Suppressor macrophage treated with lipopolysaccharide for 1 hour (primary cell): Measurements from ENCODE around the gene PDGFA.

Source experiments
- DNase-seq, 3 donors: peaks; one replicate each; pipeline ENCODE4 v3.0.0-alpha.2; 2020 to 2022

The PDGFA gene

DNA sequence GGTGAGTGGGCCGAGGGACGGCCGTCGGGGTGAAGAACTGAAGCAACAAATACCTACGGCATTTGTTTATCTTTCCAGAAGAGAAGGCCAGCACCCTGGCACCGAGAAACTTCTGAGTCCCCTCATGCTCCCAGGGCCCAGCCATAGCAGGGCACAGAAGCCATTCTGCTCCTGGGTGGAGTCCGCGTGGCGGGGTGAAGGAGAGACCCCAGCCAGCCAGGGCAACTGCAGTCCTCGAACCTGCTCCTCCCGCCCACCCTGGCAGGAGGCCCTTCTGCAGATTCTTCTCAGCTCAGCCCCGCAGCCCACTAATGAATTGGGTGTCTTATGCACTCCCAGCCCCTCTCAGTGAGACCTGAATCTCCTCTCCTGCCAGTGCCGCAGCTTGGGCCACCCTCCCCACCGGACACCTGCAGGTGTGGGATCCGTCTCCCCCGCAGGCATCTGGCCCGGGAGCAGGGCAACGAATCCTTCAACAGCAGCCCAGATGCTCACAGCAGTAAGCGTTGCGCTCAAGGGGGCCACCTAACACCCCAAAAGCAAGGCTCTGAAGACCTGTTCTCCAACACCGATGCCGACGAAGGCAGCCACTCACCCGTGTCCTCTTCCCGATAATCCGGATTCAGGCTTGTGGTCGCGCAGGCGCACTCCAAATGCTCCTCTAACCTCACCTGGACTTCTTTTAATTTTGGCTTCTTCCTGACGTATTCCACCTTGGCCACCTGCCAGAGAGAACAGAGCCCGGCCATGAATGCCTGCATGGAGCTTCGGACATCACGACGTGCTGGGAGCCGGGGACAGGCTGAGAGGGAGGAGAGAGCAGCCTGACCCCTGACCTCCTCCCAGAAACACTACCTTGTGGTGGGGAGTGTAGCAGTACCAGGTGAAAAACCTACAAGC lies 18.9 kb downstream of the PDGFA start:
- no peak for DNase-seq

DNA sequence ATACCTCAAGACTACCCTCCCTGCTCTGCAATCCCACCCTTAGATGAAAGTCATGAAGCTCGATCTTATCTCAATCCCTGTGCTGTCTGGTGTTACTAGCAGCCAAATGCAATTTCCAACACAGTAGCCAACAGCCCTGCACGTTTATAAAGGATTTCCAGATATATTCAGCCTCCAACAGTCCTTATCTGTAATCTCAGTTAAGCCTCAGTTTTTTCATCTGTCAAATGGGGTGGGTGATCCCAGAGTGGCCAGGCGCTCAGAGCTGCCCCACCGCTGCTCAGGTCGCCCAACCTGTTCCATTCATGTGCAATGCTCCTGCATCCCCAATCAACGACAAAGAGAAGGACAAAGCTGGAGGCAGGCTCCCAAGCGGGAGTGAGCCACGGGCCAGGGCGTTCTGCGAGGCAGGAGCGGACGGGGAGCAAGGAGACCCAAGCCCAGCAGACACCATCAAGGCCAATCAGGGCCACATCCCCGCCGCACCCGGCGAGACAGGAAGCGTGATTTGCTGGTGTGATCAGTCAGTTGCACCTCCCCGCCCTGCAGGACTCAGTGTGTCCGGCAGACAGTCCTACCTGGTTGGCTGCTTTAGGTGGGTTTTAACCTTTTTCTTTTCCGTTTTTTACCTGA lies 19.7 kb downstream of the PDGFA start:
- no peak for DNase-seq

DNA sequence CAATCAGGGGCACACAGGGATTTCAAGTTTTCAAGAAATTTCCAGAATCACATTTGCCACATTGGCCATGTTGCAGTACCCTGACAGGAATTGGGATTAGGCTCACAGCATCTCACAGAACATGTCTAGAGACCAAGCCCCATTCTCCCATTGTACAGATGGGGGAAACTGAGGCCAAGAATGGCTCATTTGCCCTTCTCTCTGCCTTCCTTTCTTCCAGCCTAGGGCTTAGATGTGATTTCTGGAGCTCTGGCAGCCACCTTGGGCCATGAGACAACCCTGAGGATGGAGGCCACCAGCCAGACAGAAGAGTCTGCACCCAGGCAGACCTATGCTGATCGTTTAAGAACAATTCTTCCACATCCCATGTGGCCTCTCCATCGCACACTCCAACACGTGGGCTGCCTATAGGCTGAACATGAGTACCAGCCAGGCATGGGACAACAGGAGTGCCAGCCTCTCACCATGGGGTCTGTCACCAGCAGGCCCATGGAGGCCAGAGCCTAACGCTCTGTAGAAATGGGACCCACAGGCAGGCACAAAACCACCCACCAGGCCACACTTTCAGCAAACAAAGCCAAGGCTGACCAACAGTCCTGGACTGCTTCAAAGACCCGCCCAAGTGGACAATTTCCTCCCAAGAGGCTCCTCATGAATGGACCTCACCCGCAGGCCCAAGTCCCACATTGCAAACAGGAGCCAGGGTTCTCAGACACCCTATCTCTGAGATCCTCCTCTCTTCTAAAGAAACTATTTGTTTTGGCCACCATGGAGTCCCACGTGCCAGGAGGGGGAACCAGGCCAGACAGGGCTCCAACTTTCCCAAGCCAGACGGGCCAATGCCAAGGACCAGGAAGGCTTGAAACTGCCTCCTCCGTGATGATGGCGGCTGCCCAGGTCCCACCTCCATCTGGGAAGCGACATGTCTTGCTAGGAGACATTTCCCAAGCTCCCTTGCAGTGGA lies 20.7 kb downstream of the PDGFA start:
- DNase-seq = no peak

DNA sequence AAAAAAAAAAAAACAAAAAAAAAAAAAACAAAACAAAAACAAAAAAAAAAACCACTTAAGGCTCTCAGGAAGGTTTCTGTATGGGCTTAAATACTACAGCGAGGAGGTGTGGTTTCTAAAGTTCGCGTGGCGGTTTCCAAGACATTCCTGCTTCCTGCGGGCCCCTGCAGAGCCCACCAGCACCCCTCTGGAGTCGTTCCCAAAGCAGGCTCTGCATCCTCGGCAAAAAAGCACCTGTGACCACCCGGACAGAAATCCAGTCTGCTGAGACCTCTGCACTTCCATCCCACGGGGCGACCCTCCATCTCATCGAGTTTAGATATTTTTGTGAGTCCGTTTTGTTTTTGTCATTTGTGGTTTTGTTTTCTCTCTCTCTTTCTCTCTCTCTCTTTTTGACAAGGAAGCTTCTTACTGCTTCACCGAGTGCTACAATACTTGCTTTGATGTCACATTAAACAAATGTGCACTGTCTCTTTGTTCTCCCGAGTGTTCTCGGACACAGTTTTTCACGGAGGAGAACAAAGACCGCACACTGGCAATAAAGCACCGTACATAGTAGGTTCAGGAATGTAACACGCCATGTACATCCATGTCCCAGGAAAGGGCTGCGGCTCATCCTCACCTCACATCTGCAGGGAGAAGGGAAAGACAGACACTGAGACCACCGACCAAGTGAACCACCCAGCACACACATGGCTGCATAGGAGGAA lies 21.5 kb downstream of the PDGFA start:
- no peak for DNase-seq

DNA sequence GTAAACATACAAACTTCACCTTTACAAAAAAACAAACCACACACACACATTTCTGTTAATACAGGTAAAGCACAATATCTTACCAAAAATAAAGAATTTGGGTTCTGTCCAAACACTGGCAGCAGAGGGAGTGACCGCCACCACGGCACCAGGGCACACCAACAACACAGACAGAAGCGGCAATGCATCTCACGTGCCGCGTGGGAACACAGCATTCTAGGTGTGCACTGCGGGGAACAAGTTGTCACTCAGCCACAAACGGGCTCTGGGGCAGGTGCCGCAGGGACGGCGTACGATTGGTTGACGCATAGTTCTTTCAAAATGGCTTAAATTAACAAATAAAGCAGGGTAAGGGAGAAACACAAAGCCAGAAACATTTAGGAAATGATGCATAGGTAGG lies 22.3 kb downstream of the PDGFA start:
- no peak for DNase-seq

DNA sequence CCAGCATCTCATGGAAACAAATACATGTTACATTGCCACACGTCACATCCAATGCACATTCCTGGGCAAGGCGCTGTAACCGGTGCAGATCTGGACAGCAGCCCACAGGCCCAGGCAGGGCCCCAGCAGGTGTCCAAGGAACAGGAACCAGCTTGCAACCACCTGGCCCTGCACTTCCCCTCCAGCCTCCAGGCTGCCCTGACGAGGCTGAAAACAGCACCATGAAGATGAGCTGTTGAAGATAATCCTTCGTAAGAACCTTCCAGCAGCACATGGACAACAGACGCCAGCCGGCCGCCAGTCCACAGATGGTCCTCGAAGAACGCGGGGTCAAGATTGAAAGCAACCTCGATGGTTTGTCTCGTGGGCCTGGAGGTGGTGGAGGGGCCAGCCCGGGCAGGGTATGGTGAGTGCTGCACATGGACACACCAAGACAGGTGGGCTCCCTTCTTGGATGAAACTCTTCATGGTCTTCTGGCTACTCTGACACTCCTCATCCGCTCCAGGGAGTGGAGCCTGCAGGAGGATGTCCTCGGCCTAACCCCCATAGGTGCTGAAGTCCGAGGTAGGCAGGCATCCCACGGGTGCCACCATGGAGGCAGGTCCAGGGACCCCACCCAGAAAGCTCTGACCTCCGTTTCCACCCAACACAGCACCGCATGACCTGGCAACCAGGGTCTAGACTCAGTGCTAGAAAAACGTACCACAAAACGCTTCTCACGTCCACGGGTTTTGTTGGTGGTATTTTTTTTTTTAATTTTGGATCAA lies 22.9 kb downstream of the PDGFA start:
- no peak for DNase-seq

DNA sequence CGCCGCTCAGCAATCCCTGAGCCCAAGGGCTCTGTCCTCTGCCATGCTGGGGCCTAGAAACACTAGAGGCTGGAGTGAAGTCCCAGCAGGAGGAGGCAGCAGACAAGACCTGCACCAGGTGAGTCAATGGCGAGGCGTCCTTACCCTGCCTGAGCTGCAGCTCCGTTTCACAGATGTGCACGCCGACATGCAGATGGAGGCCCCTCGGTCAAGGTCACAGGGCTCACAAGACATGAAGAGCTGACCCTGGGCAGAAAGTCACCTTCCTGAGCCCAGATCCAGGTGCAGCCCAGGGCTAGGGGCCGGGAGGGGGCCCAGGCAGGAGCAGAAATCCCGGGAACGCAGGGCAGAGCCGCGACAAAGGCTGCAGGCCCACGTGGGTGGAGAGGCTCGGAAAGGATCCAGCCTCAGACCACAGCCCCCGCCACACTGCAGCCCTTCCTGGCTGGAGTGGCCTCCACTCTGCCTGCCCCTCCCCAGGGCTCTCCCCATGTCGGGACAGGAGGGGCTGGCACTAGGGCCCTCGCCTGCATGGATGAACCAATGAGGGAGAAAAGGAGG lies 23.8 kb downstream of the PDGFA start:
- DNase-seq = no peak

DNA sequence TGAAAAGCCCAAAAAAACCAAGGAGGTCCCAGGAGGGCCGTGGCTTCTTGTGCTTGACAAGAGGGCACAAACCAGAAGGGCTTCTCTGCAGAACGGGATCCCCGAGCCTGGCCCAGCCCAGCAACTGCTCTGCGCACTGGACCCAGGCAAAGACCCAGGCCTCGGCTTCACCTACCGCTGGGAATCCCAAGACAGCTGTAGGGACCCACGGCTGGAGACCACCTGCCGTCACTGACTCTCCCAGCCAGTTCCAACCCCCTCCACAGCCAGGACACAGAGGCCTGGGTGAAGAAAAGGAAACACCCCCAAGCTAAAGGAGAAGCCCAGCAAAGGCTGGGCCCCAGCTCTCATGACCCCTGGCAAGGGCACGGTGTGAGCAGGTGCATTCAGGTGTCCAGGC lies 24.3 kb downstream of the PDGFA start:
- DNase-seq = no peak

DNA sequence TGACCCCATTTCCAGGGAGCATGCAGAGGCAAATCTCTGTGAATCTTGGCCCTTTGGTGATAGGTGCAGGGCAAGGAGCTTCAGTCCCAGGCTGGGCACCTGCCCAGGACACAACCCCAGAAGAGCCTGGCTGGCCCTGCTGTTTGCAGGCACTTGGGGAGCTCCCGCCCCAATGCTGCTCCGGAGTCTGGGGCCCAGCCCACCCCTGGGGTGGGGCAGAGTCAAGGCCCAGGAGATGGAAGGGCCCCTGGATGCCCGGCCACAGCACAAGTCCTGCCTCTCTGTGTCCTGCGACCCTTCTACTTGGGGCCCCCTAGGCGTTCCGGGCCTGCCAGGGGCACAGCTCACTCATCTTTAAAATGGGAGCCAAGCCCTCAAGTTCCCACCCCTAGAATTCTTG lies 24.7 kb downstream of the PDGFA start:
- no peak for DNase-seq

DNA sequence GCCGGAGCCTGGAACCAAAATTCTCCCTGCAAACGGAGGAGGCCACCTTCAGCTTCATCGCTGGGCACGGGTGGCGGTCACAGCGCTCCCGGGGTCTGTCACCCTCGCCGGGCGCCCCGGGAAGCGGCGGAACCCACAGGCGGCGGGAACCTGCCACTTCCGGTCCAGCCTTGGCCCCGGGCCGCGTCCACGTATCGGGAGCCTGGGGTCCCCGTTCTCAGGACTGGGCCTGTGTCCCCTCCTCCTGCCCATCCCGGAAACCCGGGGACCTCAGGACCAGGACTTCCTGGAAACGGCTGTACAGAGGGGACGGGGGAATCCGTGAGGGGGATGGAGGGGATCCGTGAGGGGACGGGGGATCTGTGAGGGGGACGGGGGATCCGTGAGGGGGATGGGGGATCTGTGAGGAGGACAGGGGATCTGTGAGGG lies 25.4 kb downstream of the PDGFA start:
- DNase-seq = no peak

DNA sequence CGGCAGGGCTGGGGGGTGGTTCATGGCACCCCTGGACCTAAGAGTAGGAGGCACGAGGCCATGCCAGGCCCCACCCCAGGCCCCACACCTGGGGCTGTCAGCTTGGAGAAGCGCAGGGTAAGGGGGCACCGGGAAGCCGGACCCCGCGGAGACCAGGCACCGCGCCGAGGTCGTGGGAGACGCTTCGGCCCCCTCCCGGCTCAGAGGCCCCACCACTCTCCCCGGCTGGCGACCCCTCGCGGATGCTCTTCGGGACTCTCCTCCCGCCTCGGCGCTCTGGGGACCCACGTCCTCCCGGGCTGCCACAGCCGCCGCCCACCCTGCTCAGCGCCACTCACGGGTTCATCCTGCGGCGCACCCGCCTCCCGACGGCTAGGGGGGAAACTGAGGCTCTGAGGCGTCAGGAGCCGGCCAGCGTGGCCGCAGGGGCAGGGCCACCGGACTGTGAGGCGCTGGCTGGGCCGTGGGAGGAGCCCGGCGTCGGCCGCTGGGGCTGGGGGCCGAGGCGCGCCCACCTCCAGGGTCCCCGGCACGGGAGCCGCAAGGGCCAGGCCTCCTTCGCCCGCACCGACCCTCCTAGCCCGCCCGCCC lies 25.9 kb downstream of the PDGFA start:
- no peak for DNase-seq

DNA sequence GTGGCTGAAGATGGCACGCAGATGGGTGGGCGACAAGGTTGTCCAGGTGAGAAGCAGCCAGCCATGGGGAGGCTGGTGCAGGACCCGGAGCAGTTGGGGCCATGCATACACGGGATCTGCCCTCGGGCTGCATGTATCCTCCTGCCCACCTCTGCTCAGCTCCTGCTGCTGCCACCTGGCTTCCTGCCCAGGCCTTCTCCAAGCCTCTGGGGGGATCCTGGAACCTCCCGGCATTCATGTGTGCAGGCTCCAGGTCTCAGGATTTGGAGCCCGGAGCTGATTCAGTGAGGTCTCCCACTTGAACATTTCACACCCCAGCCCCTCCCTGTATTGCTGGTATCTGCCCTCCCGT lies 27.0 kb downstream of the PDGFA start:
- DNase-seq = no peak

DNA sequence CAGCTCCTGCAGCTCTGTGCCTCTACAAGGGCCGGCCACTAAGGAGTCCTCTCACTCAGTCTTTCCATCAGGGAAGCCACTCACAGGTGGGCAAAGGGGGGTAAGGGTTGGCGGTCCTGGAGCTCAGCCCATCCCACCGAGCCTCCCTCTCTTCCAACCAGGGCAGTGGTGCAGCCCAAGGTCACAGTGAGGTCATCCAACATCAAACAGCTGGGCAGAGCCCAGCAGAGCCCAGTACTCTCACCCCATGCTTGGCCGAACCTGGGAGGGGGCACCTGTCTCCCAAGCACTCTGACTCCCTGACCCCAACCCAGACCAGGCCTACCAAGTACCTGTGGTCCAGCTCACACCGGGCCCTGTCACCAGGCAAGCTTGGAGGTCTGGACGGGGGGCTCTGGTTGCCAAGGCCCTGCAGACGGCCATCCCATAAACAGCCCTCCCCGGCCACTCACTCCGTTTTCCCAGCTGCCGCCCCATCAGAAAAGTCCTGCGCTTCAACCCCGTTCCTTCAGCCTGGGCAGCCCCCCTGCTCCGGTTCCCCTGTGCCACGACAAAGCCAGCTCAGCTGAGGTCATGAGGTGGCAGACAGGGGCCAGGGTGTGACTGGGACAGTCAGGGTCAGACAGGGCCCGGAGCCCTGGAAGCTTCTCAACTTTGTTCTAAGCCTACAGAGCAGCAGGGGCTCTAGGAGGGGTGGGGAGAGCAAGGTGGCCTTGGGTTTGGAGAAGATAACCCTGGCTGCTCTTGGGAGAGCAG lies 27.5 kb downstream of the PDGFA start:
- no peak for DNase-seq

DNA sequence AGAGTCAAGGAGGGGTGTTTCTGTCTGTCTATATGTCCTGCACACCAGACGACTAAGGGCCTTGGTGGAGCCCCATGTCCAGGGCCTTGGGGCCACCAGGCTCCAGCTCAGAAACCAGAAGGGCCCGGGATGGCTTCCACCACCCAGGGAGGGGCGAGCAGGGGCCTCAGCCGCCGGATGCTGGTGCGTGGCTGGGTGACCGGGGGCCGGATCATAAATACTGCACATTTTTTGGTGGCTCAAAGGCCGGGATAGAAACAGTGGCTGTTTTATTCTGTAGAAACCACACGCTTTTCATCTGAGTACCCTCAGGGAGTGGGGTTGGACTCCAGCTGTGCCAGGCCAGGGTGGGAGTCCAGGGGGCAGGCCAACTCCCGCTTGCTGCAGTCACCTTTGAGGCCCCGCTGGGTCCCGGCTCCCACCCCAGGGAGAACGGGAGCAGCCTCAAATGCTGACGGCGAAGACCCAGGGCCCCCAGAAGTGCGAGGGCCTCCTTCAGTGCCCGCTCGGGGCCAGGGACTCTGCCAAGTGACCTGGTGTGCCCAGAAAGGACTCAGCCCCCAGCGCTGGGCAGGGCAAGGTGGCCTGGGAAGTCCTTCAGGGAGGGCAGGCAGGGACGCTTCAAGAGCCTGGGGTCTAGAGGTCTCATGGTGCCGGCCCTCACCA lies 28.2 kb downstream of the PDGFA start:
- no peak for DNase-seq

DNA sequence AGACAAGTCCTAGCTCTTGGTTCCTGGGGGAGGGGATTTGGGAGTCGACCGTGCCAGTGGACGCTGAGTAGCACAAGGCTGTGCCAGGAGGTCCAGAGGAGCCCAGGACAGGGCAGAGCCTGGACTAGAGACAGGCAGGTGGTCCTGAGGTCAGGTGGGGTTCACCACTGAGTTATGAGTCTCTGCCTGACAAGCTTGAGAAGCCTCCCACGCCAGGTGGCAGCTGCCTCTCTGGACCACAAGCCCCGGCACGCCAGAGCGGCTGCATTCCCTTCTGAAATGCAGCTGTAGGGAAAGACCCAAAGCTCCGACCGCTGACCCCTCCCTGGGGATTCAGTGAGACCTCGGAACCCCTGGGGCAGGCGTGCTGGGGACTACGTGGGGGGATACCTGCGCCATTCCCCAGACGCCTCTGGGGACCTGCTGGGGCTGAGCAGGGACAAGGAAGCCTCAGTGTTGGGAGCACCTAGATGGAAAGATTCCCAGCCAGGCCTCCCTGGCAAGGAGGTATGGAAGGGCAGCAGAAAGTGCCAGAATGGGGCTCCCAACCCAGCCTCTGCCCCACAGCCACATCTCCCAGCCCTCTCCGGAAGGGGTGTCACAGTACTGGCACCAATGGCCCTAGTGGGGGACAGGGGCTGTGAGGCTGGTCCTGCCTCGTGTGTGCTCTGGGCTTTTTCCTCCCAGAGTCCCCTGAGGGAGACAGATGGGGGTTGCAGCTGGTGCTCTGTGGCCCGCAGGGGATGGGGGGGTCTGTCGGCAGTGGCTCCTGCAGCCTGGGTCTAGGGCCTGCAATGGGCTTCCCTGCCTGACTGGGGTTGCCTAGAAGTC lies 29.0 kb downstream of the PDGFA start:
- DNase-seq = no peak

DNA sequence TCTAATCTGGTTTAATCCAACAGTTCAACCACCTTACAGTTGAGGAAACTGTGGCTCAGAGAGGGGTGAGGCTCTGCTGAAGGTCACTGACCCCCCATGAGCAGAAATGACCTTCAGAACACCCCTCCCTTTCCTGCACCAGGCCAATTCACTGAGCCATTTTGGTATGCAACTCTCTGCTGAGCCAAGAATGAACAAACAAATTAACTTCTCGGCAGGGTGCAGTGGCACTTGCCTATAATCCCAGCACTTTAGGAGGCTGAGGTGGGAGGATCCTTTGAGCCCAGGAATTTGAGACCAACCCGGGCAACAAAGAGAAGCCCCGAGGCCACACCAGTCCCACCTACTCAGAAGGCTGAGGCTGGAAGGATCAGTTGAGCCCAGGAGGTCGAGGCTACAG lies 29.8 kb downstream of the PDGFA start:
- no peak for DNase-seq

DNA sequence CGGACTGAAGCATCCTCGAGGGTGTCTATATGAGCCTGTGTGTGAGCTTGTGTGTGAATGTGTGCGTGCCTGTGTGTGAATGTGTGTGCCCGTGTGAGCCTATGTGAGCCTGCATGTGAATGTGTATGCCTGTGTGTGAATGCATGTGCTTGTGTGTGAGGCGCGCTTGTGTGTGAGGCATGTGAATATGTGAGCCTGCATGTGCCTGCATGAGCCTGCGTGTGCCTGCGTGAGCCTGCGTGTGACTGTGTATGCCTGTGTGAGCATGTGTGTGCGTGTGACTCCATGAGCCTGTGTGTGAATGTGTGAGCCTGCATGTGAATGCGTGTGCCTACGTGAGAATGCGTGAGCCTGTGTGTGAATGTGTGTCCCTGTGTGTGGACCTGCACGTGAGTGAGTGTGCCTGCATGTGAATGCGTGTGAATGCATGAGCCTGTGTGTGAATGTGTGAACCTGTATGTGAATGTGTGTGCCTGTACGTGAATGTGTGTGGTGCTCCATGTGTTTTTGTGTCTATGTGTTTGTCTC lies 33.4 kb downstream of the PDGFA start:
- no peak for DNase-seq
